Esophagus squamous epithelium (tissue), 4 donors: Measurements from ENCODE around the gene PCDHB16.

ENCODE experiments used
- POLR2A ChIP-seq, 4 donors: fragments of 450-650 bp; IDR thresholded peaks; one replicate each; pipeline ENCODE4 v1.6.1; 2017; ENCODE audit warnings: antibody characterized with exemption in 4 of 4, mild to moderate bottlenecking in 4 of 4, moderate library complexity in 3 of 4
- TF ChIP-seq, protein P1 (sequence below), 6 experiments: fragments of 450-650 bp in 4 of 6; fragments of 200-600 bp in 2 of 6; sonication (generic) in 2 of 6; IDR thresholded peaks; one replicate each; pipeline ENCODE4 v1.5.1; 2016 to 2019; ENCODE audit warnings: antibody characterized with exemption in 6 of 6, mild to moderate bottlenecking in 4 of 6, moderate library complexity in 4 of 6

DNA sequence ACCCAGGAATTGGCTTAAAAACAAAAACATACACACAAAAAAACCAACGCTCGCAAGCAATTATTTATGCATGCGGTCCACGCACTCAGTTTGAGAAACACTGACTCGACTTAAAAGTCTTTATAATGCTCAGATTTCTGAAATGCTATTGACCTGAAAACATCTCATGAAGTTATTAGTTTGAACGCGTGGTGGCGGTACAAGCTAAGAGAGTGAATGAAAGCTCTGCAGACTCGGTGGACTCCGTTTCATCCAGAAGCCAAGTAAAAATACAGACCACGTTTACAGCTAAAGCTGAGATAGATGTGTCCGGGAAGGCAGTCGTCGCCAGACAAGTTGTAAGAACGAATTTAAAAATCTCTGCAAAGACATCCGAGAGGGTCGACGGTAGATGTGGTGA lies 32.4 kb upstream of the PCDHB16 start, which contains the start of gene PCDHB6:
- TF ChIP-seq, protein P1, sequence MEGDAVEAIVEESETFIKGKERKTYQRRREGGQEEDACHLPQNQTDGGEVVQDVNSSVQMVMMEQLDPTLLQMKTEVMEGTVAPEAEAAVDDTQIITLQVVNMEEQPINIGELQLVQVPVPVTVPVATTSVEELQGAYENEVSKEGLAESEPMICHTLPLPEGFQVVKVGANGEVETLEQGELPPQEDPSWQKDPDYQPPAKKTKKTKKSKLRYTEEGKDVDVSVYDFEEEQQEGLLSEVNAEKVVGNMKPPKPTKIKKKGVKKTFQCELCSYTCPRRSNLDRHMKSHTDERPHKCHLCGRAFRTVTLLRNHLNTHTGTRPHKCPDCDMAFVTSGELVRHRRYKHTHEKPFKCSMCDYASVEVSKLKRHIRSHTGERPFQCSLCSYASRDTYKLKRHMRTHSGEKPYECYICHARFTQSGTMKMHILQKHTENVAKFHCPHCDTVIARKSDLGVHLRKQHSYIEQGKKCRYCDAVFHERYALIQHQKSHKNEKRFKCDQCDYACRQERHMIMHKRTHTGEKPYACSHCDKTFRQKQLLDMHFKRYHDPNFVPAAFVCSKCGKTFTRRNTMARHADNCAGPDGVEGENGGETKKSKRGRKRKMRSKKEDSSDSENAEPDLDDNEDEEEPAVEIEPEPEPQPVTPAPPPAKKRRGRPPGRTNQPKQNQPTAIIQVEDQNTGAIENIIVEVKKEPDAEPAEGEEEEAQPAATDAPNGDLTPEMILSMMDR (IDR thresholded peaks at IDR 0.05), result peak in 1 of 6 experiments; percentile 5
- no peak for TF ChIP-seq POLR2A (IDR thresholded peaks at IDR 0.05)
